GM19328 (cell line): ENCODE results near the gene CHEK2.
"Not testable (repeated sequence)": the region's sequence is repeated elsewhere in the genome, so short reads cannot be mapped to it uniquely, and the experiment has no call there.

ENCODE experiments used
- ATAC-seq: cut with Tn5 transposase; IDR thresholded peaks from one replicate; pipeline ENCODE4 v1.9.1; 2021; ENCODE audit warnings: mild to moderate bottlenecking, moderate library complexity; ENCODE audit not compliant: unreplicated experiment

The CHEK2 gene

DNA sequence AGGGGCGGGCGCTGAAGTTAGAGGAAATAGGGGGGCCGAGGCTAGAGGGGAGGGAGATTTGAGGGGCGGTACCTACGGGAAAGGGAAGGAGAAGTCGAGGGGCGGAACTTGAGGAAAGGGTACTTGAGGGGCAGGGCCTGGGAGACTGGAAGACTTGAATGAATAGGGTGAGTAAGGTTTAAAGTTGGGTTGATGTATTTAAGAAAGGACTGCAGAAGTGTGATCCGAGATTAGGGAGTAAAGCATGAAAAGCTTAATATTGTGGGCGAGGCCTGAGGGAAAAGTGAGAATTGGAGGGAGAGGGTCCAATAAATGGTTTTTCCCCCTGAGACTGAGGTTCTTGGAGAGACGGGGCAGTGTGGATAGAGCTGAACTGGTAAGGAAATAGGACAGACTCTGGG, 942 bp upstream of the CHEK2 start:
- no peak for ATAC-seq

DNA sequence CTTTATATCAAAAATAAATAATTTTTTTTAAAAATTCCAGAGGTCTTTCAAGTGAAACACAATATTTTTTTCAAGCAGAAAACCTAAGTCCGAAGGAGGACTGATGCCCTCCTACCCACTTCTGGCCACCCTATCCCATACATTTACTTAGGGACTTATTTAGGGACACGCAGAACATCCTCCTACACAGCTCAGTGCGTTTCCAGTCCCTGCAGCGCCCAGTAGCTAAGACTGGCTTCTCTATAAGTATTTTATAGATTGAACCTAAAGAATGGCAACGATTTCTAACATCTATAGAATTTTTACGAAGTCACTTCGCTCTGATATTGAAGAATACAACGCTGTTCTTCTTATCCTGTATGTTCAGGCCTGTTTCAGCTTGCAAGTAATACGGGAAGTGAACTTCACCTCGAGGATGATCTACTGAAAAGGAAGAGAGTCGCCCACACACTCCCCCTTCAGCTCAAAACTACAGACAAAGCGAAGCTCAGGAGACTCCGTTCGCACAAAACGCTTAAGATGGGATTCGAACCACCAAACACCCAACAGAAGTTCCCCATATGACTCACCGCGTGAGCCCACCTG, 328 bp downstream of the CHEK2 start:
- no peak for ATAC-seq

DNA sequence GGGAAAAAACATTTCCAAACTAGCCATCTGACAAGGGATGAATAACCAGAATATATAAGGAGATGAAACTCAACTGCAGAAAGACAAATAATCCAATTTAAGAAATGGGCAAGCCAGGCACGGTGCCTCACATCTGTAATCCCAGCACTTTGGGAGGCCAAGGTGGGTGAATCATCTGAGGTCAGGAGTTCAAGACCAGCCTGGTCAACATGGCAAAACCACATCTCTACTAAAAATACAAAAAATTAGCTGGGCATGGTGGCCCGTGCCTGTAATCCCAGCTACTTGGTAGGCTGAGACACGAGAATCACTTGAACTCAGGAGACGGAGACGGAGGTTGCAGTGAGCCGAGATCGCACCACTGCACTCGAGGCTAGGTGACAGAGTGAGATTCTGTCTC, 2.7 kb downstream of the CHEK2 start:
- not testable (repeated sequence) for ATAC-seq

DNA sequence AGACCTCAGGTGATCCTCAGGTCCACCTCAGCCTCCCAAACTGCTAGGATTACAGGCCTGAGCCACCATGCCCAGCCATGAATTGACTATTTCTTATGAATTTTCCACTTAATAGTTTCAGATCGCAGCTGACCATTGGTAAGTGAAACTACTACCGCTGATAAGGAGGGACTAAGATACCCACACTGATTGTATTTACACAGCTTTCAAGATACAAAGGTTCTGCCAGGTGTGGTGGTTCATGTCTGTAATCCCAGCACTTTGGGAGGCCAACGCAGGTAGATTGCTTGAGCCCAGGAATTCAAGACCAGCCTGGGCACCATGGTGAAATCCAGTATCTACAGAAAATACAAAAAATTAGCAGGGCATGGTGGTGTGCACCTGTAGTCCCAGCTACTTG, 3.9 kb downstream of the CHEK2 start:
- no peak for ATAC-seq

DNA sequence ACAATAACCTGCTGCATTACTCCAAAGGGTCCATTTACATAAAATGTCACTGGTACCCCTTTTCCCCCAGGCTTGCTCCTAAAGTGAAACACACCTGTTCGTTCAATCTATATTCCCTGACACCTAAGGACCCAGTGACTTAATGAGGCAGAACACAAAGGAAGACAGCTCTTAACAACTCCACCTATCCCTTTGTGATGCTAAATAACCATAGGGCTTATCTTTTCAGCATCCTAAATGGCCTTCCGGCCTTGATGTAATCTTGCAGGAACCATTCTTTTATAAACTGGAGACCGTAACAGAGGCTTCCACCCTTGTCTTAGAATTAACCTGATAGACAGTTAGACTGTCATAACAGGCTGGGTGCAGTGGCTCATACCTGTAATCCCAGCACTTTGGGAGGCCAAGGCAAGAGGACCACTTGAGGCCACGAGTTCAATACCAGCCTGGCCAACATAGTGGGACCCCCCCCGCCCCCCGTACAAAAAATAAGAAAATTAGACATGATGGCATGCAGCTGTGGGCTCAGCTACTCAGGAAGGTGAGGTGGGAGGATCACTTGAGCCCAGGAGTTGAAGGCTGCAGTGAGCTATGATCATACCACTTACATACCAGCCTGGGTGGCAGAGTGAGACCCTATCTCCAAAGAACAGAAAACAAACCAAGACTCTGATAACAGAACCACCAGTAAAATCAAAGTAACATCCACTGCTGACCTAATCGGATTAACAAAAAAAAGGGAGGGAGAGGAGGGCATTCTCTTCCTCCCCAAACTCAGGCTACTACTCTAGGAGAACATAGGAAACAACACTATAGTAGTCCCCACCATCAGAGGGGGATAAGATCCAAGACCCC, 5.1 kb downstream of the CHEK2 start:
- ATAC-seq, result no peak

DNA sequence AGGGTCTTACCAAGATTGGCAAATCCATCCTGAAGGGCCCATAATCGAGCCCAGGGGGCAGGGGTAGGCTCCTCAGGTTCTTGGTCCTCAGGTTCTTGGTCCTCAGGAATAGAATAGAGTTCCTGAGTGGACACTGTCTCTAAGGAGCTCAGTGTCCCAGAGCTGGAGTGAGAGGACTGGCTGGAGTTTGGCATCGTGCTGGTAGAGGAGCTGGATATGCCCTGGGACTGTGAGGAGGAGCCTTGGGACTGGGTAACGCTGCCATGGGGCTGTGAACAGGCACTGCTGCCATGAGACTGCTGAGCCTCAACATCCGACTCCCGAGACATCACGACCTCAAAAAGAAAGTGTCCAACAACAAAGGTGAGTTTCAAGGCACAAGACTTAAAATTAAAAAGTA, 7.2 kb downstream of the CHEK2 start:
- ATAC-seq, result no peak

DNA sequence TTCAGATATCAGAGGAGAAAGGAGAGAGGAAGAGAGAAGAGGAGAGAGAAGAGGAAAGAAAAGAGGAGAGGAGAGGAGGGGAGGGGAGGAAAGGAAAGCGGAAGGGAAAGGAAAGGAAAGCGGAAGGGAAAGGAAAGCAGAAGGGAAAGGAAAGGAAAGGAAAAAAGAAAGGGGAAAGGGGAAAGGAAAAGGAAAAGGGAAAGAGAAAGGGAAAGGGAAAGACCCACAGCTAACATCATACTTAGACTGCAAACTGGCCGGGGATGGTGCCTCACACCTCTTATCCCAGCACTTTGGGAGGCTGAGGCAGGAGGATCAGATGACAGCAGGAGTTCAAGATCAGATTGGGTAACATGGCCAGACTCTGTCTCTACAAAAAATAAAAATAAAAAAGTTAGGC, 11.4 kb downstream of the CHEK2 start:
- ATAC-seq, result no peak

DNA sequence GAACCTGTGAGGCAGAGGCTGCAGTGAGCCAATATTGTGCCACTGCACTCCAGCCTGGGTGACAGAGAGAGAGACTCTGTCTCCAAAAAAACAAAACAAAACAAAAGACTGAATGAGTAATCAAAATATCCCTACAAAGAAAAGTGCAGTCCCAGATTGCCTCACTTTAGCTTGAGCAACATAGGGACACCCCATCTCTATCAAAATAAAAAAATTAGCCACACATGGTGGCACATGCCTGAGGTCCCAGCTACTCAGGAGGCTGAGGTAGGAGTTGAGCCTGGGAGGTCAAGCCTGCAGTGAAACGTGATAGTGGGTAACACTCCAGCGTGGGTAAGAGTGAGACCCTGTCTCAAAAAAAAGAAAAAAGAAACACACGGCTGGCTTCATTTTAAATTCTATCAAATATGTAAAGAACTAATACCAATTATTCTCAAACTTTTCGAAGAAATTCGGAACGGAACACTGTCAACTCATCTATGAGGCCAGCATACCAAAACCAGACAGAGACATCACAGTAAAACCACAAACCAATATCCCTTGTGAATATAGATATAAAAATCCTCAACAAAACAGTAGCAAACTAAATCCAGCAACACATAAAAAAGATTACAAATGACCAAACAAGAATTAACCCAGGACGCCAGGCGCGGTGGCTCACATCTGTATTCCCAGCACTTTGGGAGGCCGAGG, 12.9 kb downstream of the CHEK2 start:
- ATAC-seq, result no peak

DNA sequence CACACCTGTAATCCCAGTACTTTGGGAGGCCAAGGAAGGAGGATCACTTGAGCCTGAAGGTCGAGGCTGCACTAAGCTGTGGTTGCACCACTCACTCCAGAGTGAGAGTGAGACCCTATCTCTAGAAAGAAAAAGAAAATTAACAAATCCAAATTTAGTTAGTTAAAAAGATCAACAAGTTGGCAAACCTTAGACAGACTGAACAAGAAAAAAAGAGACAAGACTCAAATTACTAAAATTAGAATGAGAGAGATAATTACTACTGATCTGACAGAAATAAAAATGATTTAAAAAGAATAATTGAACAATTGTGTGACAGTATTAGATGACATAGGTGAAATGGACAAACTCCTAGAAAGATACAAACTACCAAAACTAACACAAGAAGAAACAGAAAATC, 13.6 kb downstream of the CHEK2 start:
- ATAC-seq, result no peak

DNA sequence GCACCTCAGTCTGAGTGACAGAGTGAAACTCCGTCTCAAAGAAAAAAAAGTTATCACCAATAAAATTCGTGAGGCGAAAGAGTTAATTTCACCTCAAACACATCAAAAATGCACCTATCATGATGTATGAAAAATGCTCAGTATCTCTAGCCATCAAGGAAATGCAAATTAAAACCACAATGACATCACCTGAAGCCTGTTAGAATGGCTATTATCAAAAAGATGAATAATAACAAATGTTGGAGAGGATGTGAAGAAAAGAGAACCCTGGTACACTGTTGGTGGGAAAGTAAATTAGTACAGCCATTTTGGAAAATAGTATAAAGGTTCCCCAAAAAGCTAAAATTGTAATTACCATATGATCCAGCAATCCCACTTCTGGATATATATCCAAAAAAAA, 23.6 kb downstream of the CHEK2 start:
- ATAC-seq, result no peak

DNA sequence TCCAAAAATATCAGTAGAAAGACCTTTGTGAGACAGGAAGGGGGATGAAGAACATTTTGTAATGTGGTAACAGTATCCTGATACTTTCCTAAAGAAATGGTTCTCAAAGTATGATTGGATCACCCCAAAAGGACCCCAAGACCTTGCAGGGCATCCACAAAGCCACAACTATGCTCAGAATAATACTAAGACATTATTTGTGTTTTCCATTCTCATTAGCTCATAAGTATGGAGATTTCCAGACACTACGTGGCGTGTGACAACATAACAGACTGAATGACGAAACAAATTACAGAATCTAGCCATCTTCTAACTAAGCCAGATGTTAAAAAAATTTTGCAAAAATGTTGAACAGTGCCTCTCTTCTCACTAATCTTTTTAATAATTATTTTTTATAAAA, 24.9 kb downstream of the CHEK2 start:
- no peak for ATAC-seq

DNA sequence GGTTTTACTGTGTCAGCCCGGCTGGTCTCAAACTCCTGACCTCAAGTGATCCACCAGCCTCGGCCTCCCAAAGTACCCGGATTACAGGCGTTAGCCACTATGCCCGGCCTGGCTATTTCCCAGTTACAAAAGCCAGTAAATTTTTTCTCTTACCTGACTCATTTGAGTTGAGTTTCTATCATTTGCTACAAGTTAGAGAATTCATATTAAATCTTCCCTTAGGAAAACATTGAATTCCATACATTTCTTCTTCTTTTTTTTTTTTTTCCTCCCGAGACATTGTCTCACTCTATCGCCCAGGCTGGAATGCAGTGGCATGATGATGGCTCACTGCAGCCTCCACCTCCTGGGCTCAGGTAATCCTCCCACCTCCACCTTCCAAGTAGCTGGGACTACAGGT, 26.0 kb downstream of the CHEK2 start:
- ATAC-seq, result no peak

DNA sequence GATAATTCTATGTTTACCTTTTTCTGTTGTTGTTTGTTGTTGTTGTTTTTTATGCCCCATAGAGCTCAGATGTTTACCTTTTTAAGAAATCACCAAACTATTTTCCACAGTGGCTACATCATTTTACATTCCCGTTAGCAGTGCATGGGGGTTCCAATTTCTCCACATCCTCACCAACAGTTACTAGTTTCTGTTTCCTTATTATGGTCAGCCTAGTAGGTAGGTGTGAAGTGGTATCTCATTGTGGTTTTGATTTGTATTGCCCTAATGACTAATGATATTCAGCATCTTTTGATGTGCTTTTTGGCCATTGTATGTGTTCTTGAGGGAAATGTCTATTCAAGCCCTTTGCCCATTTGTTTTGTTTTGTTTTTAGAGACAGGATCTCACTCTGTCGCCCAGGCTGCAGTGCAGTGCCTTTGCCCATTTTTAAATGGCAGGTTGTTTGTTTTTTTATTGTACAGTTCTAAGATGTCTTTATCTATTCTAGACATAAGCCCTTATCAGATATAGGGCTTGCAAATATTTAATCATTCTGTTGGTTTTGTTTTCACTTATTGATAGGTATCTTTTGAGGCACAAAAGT, 27.5 kb downstream of the CHEK2 start:
- no peak for ATAC-seq

DNA sequence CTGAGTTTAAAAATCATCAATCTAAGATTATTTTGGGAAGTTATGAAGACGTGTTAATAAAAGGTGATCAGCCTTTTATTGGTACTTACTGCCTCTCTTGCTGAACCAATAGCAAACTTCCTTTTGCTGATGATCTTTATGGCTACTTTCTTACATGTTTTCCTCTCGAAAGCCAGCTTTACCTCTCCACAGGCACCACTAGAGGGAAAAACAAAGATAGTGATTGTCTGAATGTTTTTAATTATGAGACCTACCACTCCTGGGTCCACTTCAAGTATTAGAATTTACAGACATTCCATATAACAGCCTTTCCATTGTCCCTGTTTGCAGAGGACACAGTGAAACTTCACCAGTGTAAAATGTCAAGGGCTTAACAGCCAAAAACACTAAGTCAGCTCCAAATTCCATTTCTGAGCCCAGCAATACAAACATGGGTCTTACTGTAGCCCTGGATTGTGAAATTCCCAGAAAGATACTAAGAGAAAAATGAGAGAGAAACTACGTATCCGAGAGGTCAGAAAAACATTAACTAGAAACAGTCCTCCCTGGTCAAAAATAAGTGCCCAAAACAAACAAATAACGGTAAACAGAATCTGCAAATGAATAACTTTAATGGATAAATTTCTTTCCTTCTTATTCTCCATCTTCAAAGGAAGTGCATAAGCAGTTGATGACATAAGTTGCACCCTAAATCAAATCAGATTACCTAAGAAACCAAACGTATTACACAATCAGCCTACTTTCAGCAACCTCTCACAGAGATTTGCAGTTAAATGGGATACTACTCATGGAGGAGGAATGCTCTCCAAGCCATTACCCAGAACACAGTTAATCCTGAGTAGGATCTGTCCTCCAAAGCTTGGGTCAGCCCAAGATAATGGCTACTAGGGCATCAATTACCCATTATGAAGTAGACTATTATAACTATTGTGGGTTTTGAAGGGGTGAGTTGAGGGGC, 29.5 kb downstream of the CHEK2 start:
- no peak for ATAC-seq

DNA sequence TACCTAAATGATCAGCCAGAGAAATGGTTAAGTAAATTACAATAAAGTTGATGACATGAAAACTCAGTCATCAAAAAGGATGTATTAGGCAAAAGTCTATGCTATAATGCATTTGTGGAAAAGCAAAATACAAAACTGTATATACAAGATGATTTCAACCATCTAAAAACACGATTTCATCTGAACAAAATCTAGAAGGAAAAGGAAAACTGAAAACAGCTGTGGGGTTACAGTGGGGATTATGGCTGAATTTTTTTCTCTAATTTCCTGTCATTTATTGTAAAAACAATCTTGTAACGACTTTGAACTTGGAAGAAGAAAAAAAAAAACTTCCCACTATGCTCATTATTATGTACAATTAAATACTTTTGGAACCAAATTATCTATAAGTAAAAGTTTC, 30.3 kb downstream of the CHEK2 start:
- no peak for ATAC-seq

DNA sequence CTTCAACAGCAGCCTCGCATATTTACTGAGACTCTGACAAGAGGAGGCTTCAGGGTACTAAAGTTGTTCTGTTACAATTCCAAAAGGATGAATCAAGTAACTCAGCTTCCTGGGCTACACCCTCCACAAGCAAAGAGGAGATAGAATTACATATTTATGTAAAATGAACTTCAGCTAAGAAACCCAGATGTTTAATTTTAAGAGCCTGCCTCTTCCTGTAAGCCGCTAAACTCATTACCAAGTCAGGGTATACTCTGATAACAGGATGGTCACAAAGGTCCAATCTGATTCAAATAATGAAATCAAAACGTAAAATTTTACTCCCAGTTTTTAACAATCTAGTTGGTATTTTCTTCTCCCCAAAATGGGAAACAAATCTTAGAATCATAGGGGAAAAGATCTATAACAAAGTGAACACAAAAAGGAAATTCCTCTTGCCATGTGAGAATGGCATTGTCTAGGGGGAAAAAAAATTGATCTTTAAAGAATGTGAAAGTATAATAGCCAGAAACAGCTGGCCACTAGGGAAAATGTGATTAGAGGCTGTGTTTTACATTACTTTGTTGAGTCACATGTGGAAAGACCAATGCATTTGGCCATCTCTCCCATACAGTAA, 30.9 kb downstream of the CHEK2 start:
- ATAC-seq, result no peak

DNA sequence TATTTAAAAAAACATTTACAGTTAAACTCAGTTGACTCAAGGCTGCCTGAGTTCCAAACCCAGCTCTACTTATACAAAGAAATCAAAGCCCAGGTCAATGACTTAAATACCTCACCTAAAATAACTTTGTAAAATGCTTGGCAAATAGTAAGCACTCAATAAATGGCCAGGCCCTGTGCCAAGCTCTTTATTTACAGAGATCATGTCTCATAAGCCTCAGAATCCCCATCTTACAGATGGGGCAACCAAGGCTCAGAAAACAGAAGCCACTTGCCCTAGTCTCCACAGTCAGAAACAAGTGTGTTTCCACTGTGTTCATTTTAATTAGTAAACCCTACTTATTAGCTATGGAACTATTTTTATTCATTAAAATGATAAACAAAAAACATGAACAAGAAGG, 31.5 kb downstream of the CHEK2 start:
- no peak for ATAC-seq

DNA sequence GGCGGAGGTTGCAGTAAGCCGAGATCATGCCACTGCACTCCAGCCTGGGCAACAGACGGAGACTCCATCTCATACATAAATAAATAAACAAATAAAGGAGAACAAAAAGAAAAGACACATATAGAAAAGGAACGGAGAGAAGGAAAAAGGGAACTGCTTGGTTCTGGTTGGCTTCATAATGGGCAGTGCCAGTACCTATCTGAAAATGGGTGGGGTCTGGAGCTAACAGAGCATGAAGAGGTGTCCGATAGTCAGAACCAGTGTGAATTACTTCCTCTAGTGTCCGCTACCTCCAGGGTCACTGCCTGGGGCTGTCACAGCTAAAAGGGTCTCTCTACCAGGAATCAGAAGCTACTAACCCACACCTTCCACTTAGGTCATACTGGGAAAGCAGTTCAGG, 34.8 kb downstream of the CHEK2 start:
- no peak for ATAC-seq

DNA sequence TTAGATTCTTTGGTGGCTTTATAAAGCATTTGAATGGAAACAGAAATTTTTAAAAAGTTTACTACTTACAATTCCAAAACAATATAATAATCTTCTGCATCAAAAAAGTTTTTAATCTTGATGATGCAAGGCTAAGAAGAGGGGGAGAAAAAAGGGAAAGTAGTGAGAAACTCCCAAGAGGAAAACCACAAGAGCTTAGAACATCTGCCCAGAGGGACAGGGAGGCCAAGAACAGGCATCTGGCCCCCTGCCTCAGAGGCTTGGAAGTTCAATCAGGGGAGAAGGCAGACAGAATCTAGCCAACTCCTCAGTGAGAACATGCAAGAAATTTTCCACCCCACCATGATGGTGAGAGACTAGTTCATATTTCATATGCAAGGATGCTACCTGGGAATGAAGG, 38.2 kb downstream of the CHEK2 start:
- ATAC-seq, result no peak

DNA sequence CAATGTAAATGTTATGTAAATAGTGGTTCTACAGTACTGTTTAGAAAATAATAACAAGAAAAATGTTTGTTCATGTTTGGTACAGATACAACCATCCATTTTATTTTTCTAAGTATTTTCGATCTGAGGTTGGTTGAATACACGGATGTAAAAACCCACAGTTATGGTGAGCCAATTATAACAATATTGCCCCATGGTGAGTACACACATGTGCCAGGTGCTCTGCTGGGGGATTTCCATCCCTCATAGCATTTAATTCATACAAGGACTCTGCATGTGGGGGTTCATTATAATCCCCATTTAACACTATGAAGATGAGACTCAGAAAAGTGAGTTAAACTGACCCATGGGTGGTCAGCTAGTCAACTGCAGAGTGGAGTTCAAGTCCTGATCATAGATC, 38.7 kb downstream of the CHEK2 start:
- no peak for ATAC-seq
